OCI-LY1 (cell line): ENCODE results near the gene CABCOCO1.

Experiments
- EZH2 ChIP-seq: fragments of 200-600 bp; sonication (generic), shearing (Covaris generic); IDR thresholded peaks from 2 replicates; pipeline ENCODE4 v1.8.0; 2017; ENCODE audit warnings: borderline replicate concordance, mixed run types, mild to moderate bottlenecking, antibody characterized with exemption, low read length, moderate library complexity, mixed read lengths
- TF ChIP-seq, protein P1 (sequence below): fragments of 200-600 bp; sonication (generic), shearing (Covaris generic); IDR thresholded peaks from 2 replicates; pipeline ENCODE4 v1.5.1; 2017; ENCODE audit warnings: mild to moderate bottlenecking, antibody characterized with exemption, low read length, moderate library complexity, mixed read lengths

DNA sequence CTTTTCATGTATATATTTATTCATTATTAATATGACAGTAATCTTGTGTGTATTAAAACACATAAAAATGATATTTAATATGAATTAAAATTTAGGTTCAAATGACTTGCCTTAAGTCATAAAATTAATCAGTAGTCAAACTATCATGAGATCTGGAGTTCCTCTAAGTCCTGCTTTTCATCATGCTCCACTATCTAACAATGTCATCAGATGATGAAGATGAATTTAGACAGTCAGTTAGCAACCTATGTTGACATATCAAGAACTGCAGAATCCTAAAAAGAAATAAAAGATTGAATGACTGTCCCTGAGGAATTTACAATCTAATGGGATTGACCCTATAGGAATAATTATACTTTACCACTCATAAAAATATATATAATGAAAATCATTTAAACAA is 7.1 kb downstream of the CABCOCO1 start:
- no peak for TF ChIP-seq EZH2
- TF ChIP-seq, protein P1, sequence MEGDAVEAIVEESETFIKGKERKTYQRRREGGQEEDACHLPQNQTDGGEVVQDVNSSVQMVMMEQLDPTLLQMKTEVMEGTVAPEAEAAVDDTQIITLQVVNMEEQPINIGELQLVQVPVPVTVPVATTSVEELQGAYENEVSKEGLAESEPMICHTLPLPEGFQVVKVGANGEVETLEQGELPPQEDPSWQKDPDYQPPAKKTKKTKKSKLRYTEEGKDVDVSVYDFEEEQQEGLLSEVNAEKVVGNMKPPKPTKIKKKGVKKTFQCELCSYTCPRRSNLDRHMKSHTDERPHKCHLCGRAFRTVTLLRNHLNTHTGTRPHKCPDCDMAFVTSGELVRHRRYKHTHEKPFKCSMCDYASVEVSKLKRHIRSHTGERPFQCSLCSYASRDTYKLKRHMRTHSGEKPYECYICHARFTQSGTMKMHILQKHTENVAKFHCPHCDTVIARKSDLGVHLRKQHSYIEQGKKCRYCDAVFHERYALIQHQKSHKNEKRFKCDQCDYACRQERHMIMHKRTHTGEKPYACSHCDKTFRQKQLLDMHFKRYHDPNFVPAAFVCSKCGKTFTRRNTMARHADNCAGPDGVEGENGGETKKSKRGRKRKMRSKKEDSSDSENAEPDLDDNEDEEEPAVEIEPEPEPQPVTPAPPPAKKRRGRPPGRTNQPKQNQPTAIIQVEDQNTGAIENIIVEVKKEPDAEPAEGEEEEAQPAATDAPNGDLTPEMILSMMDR: no peak
